HG03457 (cell line): ENCODE results near the gene FOXN3.
"Not testable (repeated sequence)": the region's sequence is repeated elsewhere in the genome, so short reads cannot be mapped to it uniquely, and the experiment has no call there.

ENCODE experiments used
- ATAC-seq: cut with Tn5 transposase; IDR thresholded peaks from one replicate; pipeline ENCODE4 v1.9.1; 2021; ENCODE audit warnings: moderate number of reproducible peaks; ENCODE audit not compliant: unreplicated experiment

Gene FOXN3

DNA sequence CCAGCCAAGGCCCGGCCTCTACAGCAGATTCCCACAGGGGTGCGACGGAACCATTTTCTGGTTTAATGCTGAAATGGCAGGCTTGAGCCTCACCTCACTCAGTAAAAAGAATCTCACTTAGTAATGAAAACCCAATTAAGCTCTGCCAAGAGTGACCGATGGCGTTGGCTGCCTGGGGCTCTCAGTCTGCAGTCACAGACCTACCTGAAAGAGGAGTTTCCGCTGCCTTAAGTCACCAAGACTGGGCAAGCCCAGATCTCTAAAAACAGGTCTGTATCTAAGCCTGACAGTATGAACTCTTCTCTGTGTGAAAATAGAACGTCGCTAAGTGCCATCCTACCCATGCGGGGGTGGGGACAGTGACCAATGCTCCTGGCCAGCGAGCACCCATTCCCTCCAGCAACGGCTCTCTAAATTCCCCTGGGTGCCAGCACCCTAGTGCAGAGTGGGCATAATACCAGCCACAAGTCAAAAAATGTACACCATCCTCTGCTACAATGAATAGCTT lies 107.3 kb downstream of the FOXN3 start:
- no peak for ATAC-seq

DNA sequence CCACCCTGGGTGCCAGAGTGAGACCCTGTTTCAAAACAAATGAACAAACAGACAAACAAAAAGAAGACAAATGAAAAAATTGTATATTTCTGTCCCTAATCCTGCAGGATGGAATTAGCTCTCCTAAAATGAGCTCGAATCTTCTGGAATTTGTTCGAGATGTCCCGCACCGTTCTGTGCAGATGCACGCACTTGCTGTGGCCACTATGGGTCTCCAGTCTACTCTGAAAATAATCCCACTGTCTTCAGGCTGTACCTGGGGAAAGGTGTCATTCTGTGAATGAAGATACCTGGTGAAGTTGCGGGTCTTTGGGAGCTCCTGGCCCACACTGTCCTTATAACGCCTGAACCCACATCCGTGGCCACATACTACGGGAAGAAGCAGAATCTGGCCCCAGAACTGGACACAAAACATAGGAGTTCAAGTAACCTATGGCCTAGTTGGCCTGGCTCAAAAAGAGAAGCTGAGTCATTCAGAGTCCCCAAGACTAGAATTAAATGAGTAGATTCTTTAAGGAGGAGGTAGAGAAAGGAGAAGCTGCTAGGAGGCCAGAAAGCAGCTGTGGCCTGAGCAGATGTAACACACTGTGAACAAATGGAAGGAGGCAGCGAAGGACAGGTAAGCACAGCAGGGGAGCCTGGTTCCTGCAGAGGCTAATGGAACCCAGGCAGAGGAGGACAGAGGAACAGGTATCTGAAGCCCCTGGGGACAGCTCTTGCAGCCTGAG lies 108.6 kb downstream of the FOXN3 start:
- ATAC-seq = no peak

DNA sequence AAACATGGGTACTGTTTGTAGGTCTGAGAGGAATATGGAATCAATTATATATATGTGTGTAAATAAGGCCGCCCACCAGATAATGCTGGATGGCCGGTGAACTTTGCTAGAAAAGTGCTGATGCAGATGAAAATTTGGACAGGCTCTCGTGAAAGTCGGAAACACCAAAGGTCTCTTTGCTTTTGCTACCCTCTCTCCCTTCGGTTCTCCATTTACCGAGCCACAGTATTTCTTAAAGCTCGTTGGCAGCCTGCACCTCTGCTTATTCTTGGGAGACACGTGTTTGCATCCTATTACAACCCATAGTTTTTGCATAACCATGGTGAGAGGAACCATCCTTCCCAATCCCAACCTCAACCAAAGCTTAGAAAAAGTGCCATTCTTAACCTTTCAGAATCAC lies 109.6 kb downstream of the FOXN3 start:
- ATAC-seq = no peak

DNA sequence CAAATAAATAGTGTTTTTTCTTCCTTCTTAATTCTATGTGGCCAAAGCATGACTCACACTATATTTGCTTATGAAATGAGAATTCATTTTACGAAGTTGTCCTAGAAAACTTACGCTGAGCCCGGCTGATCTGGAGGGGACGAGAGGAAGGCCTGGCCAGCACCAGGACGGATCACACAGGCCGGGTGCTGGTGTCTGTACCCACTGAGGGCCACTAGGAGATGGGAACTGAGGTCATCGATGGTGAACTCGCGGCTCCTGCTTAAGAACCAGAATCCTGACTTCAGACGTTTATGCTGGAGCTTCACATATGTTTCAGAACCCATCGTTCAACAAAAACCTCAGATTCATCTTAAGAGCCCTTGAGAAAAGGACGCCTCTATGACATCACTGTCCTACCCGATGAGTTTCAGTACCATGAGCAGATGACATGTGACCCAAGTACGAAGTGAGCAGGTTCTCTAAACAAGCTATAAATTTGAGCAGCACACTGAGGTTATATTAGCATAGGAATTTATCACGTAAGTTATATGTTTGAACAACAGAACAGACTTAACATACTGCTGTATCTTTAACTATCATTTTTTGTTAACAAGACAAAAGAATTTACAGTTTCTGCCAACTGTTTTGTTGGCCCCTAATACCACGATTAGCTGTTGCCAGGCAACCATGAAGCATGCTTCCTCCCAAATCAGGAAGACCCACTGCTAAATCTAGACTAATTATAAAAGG lies 111.9 kb downstream of the FOXN3 start:
- peak; percentile 46 for ATAC-seq

DNA sequence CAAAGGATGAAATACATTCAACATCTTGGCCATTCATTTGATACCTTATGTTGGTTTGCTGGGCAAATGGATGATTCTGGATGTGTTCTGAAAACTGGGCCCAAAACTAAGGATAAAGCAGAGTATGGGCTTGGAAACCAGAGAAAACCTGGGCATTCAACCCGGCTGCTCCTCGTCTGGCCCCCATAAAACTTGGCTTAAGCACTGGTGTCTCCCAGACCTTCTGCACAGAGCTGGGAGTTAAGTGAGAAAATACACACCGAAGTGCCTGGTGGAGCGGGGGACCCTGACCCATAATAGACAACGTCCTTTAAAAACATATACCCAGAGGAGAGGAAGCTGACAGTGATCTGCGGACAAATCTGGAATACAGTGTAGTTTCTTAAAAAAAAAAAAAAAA lies 112.5 kb downstream of the FOXN3 start:
- no peak for ATAC-seq

DNA sequence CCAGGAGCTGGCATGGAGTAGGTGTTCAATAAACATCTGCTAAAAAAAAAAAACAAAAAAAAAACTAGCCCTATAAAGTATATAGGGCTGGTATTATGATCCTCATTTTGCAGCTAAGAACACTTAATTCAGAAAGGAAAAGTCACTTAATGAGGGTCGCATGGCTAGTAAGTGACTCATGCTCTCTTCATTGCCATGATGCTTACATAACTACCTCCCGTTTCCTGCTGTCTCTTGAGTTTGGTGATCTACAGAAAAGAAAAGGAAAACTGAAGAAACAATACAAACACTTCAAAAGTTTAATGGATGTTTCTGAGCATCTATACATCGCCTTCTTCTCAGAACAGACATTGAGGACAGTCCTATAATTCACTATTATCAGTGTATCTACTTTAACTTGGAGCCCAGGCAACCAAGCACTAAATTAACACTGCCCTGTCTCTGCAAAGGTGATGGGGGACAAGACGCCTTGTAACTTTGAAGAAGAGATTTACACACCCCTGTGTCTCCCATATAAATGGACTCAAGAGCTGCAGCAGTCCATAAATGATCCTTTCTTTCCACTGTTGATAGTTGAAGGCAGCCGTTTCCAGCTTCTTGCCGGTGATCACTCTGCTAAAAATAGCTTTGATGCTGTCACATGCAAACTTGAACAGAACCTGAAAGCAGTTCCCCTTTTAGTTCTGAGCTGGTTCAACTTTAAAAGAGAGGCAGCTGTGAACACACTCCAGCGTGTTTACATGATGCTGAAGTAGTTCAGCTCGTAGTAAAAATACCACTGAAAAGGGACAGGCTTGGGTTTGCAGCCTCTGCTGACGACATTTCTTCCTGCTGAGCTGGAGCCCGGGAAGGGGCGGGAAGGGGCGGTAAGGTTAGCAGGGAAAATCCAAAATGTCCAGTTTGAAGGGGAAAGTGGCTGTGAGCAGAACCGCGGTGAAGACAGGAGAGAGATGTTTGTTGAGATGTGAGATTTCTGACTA lies 113.3 kb downstream of the FOXN3 start:
- ATAC-seq = peak; percentile 66

DNA sequence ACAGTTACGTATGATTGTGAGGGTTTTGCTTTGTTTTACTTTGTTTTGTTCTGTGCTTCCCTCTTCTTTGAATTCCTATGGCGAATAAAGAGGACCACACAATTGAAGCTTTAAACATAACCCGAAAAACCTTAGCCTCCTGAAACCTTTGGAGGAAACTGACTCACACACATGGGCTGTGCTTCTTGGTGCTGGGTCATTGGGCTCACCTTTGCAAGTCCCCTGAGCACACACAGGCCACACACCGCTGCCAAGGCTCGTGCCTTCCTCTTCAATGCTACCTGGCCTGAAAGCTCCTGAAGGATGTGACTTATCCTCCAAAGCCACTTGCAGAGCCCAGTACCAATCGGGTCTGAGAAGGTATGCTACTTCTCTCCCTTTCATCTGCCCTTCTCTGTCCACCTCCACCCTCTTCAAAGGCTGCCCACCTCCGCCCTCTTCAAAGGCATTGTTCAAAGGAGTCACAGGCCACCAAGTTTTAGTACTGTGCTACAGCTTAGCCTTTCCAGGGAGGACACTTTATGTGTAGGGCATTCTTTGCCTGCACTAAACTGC lies 114.6 kb downstream of the FOXN3 start:
- no peak for ATAC-seq

DNA sequence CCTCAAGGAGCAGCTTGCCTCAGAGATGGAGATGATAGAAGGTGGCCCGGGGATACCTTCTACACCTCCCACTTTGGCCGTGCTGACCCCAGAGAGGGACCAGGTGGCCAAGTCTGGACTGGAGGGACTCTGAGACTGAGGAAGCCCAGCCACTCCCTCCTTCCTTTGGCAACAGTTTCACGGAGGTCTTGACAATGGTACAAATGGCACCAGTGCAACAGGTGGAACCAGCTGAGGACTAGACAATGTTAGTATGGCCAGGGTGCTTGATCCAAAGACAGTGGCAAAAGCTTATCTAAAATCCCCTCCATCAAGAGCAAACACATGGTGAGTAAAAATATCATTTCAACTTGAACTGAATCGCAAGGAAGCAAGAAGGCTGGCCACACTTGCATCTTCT lies 117.4 kb downstream of the FOXN3 start:
- ATAC-seq = no peak

DNA sequence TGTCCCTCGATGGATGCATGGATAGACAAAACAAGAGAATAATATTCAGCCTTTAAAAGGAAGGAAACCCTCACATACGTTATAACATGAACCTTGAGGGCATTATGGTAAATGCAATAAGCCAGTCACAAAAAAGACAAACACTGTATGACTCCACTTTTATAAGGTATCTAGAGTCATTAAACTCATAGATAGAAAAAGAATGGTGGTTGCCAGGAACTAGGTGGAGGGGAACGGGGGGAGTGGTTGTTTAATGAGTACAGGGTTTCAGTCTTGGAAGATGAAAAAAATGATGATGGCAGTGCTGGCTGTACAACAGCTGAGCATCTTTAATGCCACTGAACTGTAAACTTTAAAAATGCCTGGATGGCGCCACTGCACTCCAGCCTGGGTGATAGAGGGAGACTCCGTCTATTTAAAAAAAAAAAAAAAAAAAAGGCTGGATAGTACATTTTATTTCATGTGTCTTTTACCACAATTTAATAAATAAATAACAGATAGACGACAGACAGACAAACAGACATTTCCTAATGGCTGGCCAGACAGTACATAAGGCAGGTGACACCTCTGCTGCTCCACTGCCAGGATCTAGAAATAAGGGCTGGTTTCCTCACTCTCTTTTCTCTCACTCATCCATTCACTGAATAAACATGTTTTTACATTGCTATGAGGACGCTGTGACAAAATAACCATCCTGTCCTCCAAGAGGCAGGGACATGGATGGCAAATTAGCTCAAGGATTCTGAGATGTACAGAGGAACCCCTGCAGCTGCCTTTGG lies 118.8 kb downstream of the FOXN3 start:
- ATAC-seq = no peak

DNA sequence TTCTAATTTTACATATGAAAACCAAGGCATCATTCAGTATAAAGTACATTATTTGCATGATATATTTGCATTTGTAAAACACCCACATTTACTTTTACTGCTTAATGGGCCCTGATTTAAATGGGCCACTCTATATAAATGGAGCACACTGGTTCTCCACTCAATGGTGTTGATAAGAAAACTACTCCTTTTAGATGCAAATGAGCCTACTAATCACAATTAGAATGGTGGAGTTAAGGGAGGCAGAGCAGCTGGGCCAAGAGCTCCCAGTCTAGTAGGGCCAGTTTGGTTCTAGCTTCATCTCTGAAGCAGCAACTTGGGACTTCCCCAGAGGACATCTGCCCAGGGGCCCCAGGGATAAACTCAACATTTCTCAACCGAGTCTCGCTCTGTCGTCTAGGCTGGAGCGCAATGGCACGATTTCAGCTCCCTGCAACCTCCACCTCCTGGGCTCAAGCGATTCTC lies 120.7 kb downstream of the FOXN3 start:
- no peak for ATAC-seq

DNA sequence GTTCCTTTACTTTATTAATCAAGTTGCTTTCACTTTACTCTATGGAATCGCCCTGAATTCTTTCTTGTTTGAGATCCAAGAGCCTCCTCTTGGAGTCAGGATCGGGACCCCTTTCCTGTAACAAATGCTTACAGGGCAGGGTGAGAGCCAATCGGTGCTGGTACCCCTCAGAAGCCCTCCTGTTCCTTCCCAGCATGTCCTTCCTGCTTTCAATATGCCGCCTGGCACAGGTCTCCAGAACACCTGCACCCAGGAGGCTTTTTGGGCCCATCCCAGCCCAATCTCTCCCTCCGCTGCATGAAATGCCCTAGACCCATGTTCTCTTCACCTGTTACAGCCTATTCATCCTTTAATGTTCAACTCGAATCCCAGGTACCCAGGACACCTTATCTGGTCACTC lies 122.2 kb downstream of the FOXN3 start:
- ATAC-seq = no peak

DNA sequence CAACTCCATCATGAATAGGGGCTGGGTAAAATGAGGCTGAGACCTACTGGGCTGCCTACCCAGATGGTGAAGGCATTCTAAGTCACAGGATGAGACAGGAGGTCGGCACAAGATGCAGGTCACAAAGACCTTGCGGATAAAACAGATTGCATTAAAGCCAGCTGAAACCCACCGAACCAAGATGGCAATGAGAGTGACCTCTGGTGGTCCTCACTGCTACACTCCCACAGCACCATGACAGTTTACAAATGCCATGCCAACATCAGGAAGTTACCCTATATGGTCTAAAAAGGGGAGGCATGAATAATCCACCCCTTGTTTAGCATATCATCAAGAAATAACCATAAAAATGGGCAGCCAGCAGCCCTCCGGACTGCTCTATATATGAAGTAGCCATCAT lies 122.6 kb downstream of the FOXN3 start:
- ATAC-seq = not testable (repeated sequence)

DNA sequence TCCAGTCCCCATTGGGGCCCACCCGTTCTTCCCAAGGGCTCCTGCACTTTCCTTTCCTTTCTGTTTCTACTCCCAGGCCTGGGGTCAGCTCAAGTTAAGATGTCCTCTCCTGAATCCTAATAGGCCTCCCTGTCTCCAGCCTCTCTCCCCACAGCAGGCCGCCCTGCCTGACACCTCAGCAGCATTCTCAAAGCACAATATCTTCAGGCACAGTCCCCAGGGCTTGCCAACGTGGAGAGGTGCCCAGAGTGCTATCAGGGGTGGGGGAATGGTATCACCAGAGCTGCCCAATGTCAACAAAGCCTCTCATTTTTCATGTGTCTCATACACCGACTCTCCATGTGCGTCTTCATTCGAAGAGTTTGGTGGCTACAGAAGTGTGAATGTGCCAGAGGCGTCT lies 123.0 kb downstream of the FOXN3 start:
- ATAC-seq = no peak

DNA sequence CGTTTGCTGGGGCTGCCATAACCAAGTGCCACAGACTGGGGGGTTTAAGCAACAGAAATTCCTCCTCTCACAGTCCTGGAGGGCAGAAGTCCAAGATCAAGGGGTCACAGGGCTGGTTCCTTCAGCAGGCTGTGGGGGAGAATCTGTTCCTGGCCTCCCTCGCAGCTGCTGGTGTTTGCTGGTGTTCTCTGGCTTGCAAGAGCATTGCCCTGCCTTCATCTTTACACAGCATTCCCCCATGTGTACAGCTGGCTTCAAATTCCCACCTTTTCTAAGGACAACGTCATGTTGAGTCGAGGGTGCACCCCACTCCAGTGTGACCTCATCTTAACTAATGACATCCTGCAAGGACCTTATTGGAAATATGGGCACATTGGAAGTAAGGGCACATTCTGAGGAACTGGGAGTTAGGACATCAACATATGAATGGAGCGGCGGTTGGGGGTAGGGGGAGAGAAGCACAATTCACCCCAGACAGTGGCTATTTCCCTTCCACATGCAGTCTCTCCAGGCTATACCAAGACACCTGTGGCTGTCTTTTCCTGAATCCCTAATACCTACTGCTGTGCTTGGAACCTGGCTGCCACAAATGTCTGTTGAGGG lies 123.6 kb downstream of the FOXN3 start:
- no peak for ATAC-seq

DNA sequence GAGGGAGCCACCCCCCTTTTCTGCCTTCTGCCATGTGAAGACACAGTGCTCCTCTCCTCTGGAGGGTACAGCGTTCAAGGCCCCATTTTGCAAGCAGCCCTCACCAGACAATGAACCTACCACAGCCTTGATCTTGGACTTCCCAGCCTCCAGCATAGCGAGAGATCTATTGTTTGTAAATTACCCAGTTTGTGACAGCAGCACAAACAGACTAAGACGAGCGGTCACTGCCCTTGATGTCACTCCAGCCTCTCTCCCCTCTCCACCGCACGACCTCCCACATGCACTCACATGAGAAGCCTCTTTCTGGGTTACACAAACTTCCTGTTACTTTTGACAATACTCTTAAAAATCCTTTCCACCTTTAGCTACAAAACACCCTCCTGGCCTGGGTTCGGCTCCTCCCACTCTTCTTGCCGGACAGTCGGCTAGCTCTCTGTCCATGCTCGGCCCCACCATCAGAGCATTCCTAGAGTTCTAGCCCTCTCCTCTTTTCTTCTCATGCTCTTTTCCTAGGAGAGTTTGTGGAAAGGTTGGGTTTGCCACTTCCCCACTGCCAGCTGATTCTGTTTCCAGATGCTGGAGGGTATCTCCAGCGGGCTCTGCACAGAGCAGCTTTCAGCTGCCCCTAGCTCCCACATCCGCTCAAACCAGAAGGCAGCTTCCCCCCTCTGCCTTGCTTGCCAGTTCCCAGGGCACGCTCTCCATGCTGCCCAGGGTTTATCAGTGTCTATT lies 124.3 kb downstream of the FOXN3 start:
- no peak for ATAC-seq

DNA sequence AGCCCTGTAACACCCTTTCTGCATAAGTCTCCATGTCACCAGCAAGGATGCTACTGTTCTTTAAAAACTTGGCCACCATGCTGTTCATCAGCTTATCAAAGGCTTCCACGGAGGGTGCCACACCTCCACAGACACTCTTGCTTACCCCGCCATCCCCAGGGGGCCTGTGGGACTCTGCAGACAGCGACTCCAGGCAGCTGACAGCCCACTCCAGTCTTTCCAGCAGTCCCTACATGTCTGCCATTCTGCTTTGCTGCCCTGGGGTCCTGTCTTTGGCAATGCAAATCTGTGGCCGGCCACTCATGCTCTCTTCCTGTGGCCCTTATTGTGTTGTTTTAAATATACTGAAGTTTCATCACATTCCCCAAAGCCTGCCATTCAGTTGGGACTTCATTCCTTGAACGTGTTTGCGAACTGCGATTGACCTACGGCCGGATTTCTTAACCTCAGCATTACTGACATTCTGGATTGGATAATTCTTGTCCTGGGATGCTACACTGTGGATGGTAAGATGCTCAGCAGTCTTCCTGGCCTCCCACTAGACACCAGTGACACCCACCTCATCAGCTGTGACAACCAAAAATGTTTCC lies 125.6 kb downstream of the FOXN3 start:
- no peak for ATAC-seq

DNA sequence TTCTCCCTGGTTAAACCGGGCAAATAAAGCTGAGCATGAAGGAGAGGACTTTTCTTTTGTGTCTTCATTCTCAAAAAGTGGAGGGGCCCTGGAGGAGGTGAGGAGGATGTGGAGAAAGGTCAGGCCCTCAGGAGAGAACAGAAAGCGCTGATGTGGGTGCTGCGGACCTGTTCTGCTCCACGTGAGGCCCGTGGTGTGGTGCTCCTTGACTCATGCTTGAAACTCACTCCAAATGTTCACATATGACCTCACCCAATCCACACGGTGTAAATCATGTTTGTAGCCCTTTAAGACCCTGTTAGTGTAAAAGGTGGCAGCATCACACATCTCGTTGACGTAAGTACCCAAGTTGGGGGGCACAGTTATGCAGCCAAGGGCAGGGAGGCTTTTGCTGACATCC lies 126.2 kb downstream of the FOXN3 start:
- no peak for ATAC-seq

DNA sequence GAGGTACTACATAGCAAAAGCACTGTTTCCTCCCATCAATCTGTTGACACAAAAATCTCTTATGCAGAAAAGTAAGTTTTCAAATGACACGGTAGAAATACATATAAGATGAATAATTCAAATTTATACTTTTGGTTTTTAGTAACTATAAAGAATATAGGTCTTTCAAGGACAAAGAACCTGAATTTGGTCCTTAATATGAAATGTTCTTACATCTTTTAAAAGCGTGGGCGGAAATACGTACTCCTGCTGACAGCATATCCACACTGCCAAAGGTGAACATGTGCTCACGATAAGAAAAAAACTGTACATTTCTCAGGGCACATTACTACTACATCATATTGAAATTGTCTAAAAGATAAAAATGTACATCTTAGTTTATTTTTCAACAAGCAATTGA lies 127.6 kb downstream of the FOXN3 start:
- ATAC-seq = no peak

DNA sequence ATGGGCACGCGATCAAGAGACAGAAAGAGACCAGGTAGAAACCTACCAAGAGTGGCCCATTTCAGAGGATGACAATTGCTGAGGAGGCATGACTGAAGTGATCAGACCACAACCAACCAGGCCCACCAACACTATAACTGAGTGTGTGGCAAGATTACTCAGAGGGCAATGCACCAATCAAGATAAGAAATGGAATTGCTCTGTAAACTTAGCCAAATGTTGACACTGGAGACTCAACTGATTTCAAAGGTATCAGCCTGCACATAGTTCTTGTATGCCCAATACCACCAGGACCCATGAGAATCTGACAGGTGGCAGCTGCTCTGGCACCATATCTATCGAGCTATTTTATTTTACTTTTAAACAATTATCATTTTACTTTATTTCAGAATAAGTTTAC lies 128.9 kb downstream of the FOXN3 start:
- no peak for ATAC-seq
